Endothelial cell of umbilical vein (primary cell): Measurements from ENCODE around the gene TULP4. TPM values are rescaled to one million over a fixed set of nuclear protein-coding genes. Genes with fewer than 3 reads are reported as not detected.

ENCODE experiments used
- BruUV-seq: library from RNA; stranded (reverse); fragments of 400-500 nt; replicated peaks from 2 replicates; lab custom pipeline; 2021; lab: Mats Ljungman, UMichigan
- CTCF ChIA-PET: fragments of 300-600, 350-600 bp; sonication (Branson Sonifier 250); formaldehyde crosslinking; loops from one replicate; lab custom pipeline; 2021; ENCODE audit warnings: antibody characterized with exemption, inconsistent platforms; lab: Charles Lee
- POLR2A ChIA-PET: fragments of 300-600, 350-600 bp; sonication (Branson Sonifier 250); formaldehyde crosslinking; loops from one replicate; lab custom pipeline; 2021; ENCODE audit warnings: antibody characterized with exemption, inconsistent platforms; lab: Charles Lee
- DNase-seq: peaks from one replicate; pipeline ENCODE4 v3.0.0-alpha.2; 2011; ENCODE audit warnings: low read depth, low spot score
- FAIRE-seq: peaks from 2 replicates; lab custom pipeline; 2011; peaks lifted over from hg19 to GRCh38; lab: Jason Lieb, UNC
- H2AFZ ChIP-seq: 2 replicates; pipeline ENCODE4 v1.6.0; 2012; ENCODE audit warnings: low read depth, low read length, control low read depth, inconsistent platforms
- H3K27ac ChIP-seq: 2 replicates; pipeline ENCODE4 v1.5.1; 2011; ENCODE audit warnings: low read depth, mild to moderate bottlenecking, control low read depth, low read length, moderate library complexity; ENCODE audit not compliant: insufficient read depth
- H3K27me3 ChIP-seq, 2 experiments: 2 replicates each; pipeline versions ENCODE4 v1.6.0 to v1.6.1; 2011; ENCODE audit warnings: low read length in 2 of 2, mixed read lengths in 1 of 2; ENCODE audit not compliant: control insufficient read depth in 2 of 2, insufficient read depth in 2 of 2
- H3K36me3 ChIP-seq, 2 experiments: 2 replicates in 1 of 2; 3 replicates in 1 of 2; pipeline ENCODE4 v1.5.1; 2011; ENCODE audit warnings: low read length in 2 of 2, mild to moderate bottlenecking in 1 of 2, moderate library complexity in 1 of 2; ENCODE audit not compliant: control insufficient read depth in 2 of 2, insufficient read depth in 2 of 2; ENCODE audit errors: extremely low read depth in 1 of 2
- H3K4me1 ChIP-seq: 3 replicates; pipeline ENCODE4 v1.5.1; 2011; ENCODE audit warnings: mild to moderate bottlenecking, low read length; ENCODE audit not compliant: control insufficient read depth, insufficient read depth; ENCODE audit errors: extremely low read depth
- H3K4me2 ChIP-seq: 2 replicates; pipeline ENCODE4 v1.6.1; 2011; ENCODE audit warnings: low read length, control low read depth, mixed read lengths; ENCODE audit not compliant: insufficient read depth
- H3K4me3 ChIP-seq, 3 experiments: fragments of 200-600 bp in 1 of 3; sonication (generic), shearing (Covaris generic) in 1 of 3; replicated peaks in 1 of 3; 2 replicates each; pipeline ENCODE4 v1.5.1; 2011 to 2016; ENCODE audit warnings: control low read depth in 3 of 3, low read length in 3 of 3, mild to moderate bottlenecking in 2 of 3, inconsistent platforms in 1 of 3, low read depth in 1 of 3, moderate library complexity in 1 of 3; ENCODE audit not compliant: insufficient read depth in 1 of 3
- H3K79me2 ChIP-seq: 2 replicates; pipeline ENCODE4 v1.6.0; 2012; ENCODE audit warnings: low read length, inconsistent platforms; ENCODE audit not compliant: control insufficient read depth, insufficient read depth
- H3K9ac ChIP-seq: replicated peaks from 2 replicates; pipeline ENCODE3; 2011; ENCODE audit warnings: low read length, control low read depth; ENCODE audit not compliant: insufficient read depth; ENCODE audit errors: extremely low read depth
- H3K9me1 ChIP-seq: replicated peaks from 3 replicates; pipeline ENCODE4 v1.6.0; 2011; ENCODE audit warnings: mild to moderate bottlenecking, low read length; ENCODE audit not compliant: control insufficient read depth, insufficient read depth; ENCODE audit errors: extremely low read depth
- H3K9me3 ChIP-seq: replicated peaks from 2 replicates; pipeline ENCODE4 v1.5.1; 2012; ENCODE audit warnings: low read length, inconsistent platforms; ENCODE audit not compliant: control insufficient read depth, insufficient read depth
- H4K20me1 ChIP-seq: replicated peaks from 2 replicates; pipeline ENCODE3; 2011; ENCODE audit warnings: mild to moderate bottlenecking, low read length; ENCODE audit not compliant: control insufficient read depth, insufficient read depth; ENCODE audit errors: extremely low read depth
- CTCF ChIP-seq, 2 donors: IDR thresholded peaks; 1 replicate in 1 of 2; 2 replicates in 1 of 2; pipeline ENCODE4 v1.5.1; 2011; ENCODE audit warnings: low read length in 2 of 2, mild to moderate bottlenecking in 2 of 2, moderate library complexity in 2 of 2, control low read depth in 1 of 2, inconsistent platforms in 1 of 2, low read depth in 1 of 2; ENCODE audit not compliant: insufficient read depth in 1 of 2; ENCODE audit errors: extremely low read depth in 1 of 2
- EZH2 ChIP-seq: IDR thresholded peaks from 2 replicates; pipeline ENCODE4 v1.6.1; 2012; ENCODE audit warnings: borderline replicate concordance, low read depth, mild to moderate bottlenecking, moderate library complexity, low read length, inconsistent platforms; ENCODE audit not compliant: severe bottlenecking
- FOS ChIP-seq: IDR thresholded peaks from 2 replicates; pipeline ENCODE4 v1.6.1; 2011; ENCODE audit warnings: mild to moderate bottlenecking, low read length, moderate library complexity, borderline replicate concordance; ENCODE audit not compliant: insufficient read depth
- GATA2 ChIP-seq: IDR thresholded peaks from 2 replicates; pipeline ENCODE4 v1.7.0; 2011; ENCODE audit warnings: low read depth, mild to moderate bottlenecking, moderate library complexity, mixed read lengths, low read length; ENCODE audit not compliant: insufficient read length, insufficient read depth
- JUN ChIP-seq: IDR thresholded peaks from 2 replicates; pipeline ENCODE4 v1.6.1; 2011; ENCODE audit warnings: borderline replicate concordance, low read depth; ENCODE audit not compliant: insufficient read length, insufficient read depth
- MYC ChIP-seq: IDR thresholded peaks from one replicate; pipeline ENCODE4 v1.6.1; 2011; ENCODE audit warnings: mild to moderate bottlenecking, low read depth, low read length
- POLR2A ChIP-seq: IDR thresholded peaks from 2 replicates; pipeline ENCODE4 v1.6.1; 2012; ENCODE audit warnings: low read depth, mild to moderate bottlenecking, control low read depth, low read length
- POLR2AphosphoS5 ChIP-seq: IDR thresholded peaks from 2 replicates; pipeline ENCODE4 v1.6.1; 2012; ENCODE audit warnings: low read depth, mild to moderate bottlenecking, control low read depth, low read length, moderate library complexity; ENCODE audit not compliant: insufficient read depth
- dilution Hi-C: fragments of 300-500 bp; cut with MboI; formaldehyde crosslinking; loops from one replicate; pipeline ENCODE4 v1.15.0; 2019; ENCODE audit warnings: low sequenced_read_pairs; ENCODE audit not compliant: extremely low pct_ligation_motif_present
- intact Hi-C: fragments of 100-400 bp; cut with micrococcal nuclease; formaldehyde crosslinking; loops from one replicate; pipeline ENCODE4 v1.10.0; 2022
- polyA plus RNA-seq, 4 experiments: library from polyadenylated mRNA; depleted of rRNA in 3 of 4; stranded (reverse) in 3 of 4; unstranded in 1 of 4; fragments of >200 nt; gene quantifications; 2 replicates each; pipeline versions ENCODE4 v1.2.1 to v1.2.3, GENCODE V29; 2011 to 2012; ENCODE audit warnings: missing spikeins in 1 of 4
- total RNA-seq: library from RNA; stranded (reverse); gene quantifications from 2 replicates; pipeline ENCODE4 v1.2.3, GENCODE V29; 2021
- TF ChIP-seq, protein P1 (sequence below): IDR thresholded peaks from 2 replicates; pipeline ENCODE4 v1.6.1; 2011; ENCODE audit not compliant: insufficient read depth, insufficient read length

Gene TULP4
- total and polyA plus RNA-seq, 2 donors (not counting 3 experiments of a cell fraction or from before 2014, with no cell fraction given) = 10.8 to 55.1 TPM

DNA sequence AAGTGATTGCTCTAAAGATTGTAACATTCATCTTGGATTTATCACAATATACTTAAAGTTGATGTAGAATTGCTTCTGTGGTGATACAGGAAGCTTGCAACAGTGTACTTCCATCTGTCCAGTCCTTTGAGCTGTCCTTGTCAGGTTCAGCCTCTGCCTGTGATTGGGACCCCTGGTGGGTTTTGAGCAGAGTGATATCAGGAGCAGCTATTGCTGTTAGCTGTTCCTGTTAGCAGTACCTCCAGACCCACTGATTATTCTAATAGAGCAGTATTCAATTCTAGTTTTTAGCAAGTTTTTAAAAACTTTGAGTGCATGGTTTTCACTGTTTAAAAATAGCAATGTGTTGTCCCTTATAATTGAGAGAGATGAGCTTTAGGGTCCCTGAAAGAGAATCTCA, 48.8 kb downstream of the TULP4 start:
- intact Hi-C loops = no loop called here
- Histone ChIP-seq H4K20me1 (peaks cover 7% of the 10 kb centered on the region), H3K79me2 (peaks cover 3% of the 10 kb centered on the region), H3K4me2 (no peak overlapping the region), H3K27ac (no peak overlapping the region), H3K4me1 (no peaks in the 10 kb centered on the region), H3K9ac (no peak overlapping the region), H3K9me1 (no peaks in the 10 kb centered on the region), H3K27me3 (no peaks in the 10 kb centered on the region), H3K9me3 (no peaks in the 10 kb centered on the region), H2AFZ (no peak overlapping the region), H3K36me3 (no peaks in the 10 kb centered on the region), H3K4me3 (no peak overlapping the region)
- CTCF ChIA-PET = interaction anchor here (0.9 to 1.3 kb wide), 5 partner anchors 10 to 245 kb away, joined by 3 read pairs; no protein-coding TSS in a partner anchor
- BruUV-seq = no TSS peak
- FAIRE-seq = no peak
- POLR2A ChIA-PET = no interaction called here
- dilution Hi-C loops = no loop called here
- no peak for DNase-seq
- no peak for TF ChIP-seq EZH2
- no peak for TF ChIP-seq CTCF (IDR thresholded peaks at IDR 0.05; ENCODE audit: extremely low read depth in 1 of 2, insufficient read depth in 1 of 2, low read depth in 1 of 2, low read length in 2 of 2)
- no peak for TF ChIP-seq POLR2A
- no peak for TF ChIP-seq MYC
- TF ChIP-seq, protein P1, sequence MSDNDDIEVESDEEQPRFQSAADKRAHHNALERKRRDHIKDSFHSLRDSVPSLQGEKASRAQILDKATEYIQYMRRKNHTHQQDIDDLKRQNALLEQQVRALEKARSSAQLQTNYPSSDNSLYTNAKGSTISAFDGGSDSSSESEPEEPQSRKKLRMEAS = no peak
- no peak for TF ChIP-seq GATA2
- TF ChIP-seq JUN = no peak
- TF ChIP-seq POLR2AphosphoS5 = no peak
- no peak for TF ChIP-seq FOS
